HG02588 (cell line): Measurements from ENCODE around the gene ZFHX3.
"Not testable (repeated sequence)": the region's sequence is repeated elsewhere in the genome, so short reads cannot be mapped to it uniquely, and the experiment has no call there.

Experiments used
- ATAC-seq: cut with Tn5 transposase; IDR thresholded peaks from one replicate; pipeline ENCODE4 v1.9.1; 2021; ENCODE audit warnings: mild to moderate bottlenecking, moderate library complexity; ENCODE audit not compliant: unreplicated experiment

ZFHX3 gene

DNA sequence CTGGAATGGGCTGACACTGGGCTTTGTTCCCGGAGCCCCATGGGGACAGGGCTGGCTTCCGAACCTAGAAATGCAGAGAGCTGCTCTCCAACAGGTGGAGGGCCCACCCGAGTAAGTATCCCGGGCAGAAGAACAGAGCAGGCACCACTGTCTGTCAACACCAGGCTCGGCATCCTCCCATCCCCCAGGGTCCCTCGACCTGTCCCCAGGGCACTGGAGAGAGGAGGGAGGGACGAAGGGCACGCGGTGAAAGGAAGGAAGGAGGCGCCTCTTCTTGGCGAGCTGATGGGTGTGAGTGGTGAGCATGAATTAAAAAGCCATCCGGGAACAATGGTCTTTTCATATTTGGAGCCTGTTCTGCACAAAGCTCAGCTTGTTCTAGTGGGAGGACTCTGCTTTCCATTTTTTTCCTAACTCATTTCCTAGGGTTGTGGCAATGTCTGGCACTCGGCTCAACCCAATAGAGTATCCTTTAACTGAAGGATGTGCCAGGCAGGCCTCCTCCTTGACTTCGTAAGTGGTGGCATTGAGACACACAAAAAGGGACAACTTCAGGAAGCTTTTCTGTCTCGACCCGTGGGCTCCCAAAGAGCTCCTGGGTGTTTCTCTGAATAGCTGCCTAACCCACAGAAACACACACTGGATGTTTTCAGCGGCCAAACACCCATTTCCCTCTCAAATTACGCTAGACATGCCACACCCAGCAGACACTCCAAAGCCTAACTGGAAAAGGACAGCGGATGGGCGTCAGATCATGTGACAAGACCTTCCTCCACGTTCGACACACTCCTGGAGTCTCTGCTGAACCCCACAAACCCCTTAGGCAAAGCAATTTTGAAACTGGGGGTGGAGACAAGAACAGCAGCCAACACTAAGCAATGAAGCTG, 47.7 kb downstream of the ZFHX3 start:
- no peak for ATAC-seq

DNA sequence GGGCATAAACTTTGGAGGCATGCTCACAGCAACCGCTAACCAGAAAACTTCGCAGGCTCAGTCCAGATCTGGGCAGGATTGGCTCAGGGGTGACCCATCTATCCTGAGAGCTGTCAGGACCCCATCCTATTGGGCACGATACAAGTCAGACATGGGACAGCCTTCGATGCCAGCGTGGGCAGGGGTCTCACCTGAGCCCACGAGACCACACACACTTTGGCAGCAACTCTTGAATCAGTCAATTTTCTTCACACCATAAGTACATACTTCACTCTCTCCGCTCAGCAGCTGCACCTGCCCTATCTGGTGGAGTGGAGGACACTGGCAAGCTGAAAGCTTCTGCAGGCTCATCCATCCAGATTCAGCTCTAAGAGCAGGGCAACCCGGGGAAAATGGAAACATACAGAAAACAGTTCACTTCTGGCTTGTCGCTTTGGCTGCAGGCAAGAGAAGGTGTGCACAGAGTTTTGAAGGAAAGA, 48.3 kb downstream of the ZFHX3 start:
- no peak for ATAC-seq

DNA sequence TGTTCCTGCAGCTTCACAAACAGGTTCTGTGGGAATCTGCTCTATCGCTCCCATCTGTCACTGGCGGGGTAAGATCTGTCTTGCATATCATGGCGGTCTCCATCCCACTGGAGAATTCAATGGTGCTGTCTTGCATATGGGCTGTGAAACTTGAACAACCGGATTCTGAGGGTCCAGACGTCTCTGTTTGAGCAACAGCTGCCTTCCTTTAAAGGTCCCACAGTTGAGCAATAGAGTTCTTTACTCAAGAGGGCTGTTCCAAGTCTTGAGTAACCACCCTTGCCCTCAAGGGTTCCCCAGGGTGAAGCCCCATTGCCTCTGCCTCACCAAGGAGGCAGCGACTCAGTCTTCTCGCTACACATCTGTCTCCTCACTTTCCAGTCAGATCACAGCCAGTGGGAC, 50.8 kb downstream of the ZFHX3 start:
- no peak for ATAC-seq

DNA sequence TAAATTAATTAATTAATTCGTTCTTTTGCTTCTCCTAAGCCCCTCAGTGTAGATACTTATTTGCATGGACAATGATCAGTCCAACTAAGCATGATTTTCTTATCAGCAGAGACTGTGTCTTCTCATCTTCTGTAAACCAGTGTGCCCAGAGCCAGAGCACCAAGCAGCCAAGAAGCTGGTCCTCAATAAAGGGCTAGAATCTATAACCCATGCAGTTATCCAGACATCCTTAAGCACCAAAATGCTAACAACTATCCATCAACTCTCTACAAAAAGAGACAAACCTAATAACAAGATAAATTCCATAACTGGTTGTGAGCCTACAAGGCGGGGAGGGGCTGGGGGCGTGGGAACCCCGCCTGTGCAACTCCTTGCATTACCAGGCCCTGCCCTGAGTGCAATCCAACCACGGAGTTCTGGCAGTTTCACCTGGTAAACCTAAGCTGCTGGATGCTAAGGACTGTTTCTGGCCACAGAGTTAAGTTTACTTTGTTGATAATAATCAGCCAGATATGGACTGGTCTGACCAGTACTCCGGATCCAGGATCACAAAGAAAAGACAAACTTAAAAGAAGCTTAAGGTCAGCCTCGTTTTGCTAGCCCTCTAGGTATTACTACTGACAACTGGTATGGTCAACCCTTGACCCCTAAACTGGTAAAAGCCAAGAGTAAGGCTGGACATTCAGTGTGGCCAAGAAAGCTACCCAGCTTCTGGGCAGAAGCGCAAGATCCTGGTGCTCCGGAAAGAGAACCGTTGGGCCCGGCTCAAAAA, 51.5 kb downstream of the ZFHX3 start:
- no peak for ATAC-seq

DNA sequence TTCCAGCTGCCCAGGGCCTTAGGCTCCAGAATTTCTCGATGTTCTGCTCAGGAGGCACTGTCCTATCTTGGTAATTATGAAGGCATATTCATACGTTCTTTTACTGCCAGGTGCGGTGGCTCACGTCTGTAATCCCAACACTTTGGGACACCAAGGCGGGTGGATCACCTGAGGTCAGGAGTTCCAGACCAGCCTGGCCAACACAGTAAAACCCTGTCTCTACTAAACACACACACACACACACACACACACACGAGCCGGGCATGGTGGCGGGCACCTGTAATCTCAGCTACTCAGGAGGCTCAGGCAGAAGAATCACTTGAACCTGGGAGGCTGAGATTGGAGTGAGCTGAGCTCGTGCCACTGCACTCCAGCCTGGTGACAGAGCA, 52.1 kb downstream of the ZFHX3 start:
- ATAC-seq = not testable (repeated sequence)

DNA sequence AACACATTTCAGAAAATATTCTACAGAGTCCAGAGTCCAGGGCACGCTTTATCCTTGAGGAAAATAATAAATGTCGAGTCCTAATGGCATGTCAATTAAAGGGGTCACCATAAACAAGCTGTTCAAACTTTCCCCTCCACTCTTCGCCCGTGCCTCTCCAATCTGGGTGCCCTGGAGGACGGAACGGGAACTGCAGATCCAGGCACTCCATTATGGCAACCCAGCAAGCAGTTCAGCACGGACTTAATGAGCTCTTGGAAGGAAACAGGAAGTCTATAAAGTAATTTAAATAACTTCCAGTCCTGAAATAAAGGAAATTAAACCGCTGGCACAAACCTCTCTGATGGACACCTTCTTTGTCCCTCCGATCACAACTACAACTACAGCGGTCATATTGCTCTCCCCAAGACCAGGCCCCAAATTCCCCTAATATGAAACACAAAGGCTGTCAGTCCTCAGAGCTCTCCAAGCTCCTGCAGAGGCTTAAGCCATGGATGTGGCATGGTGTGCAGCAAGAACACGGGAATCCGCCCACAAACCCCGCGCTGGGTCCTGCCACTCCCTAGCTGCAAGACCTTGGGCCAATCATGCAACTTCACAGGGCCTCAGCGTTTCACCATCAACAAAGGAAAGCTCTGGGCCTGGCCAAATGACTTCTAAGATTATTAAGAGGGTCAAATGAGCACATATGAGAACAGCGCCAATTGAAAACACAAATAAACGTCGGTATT, 52.6 kb downstream of the ZFHX3 start:
- no peak for ATAC-seq

DNA sequence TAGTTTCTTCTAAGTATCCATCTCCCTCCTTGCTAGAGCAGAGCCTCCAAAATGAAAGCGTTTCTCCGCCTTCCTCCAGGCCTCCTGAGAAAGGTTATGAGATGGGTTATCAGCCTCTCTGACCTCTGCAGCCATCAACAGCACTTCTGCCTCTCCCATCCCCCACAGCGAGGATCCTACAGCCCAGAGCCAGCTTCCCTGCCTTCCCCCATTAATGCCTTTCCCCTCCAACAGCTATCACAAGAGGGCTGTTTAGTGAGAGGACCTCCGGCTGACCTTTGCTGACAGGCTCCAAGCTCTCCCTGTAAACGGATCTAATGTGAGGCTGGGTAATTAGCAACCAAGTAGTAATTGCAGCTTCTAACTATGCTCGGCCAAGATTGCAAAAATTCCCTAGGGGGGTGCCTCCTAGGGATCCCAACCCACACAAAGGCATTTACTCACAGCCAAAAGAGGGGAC, 55.8 kb downstream of the ZFHX3 start:
- no peak for ATAC-seq

DNA sequence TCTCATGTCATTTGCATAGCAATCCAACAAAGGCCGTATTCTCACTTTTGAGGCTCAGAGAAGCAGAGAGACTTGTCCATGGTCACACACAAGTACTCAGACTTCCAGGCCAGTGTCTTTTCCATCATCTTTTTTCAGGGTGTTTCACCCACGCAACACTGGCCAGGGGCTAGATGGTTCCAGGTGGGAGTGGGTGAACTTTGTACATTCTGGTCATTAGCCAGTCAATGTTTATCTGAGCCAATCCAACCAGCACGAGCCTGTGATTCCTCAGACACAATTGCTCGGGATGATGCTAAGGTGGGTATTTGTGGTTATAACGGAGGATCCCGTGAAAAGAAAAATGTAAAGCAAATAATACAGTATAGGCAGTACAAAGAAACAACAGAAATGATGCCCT, 56.3 kb downstream of the ZFHX3 start:
- ATAC-seq = no peak

DNA sequence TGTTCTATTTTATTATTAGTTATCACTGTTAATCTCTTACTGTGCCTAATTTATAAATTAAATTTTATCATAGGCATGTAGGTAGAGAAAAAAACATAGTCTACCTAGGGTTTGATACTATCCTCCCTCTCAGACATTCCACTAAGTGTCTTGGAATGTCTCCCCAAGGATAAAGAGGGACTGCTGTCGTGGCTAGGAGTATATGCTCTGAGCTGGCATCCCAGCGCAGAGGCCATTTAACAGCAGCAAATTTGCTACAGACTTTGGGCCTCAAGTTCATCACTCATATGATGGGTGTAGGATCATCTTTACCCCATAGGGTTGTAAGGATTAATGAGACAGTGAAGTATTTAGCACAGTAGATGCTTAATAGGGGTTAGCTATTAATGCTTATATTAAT, 56.7 kb downstream of the ZFHX3 start:
- no peak for ATAC-seq

DNA sequence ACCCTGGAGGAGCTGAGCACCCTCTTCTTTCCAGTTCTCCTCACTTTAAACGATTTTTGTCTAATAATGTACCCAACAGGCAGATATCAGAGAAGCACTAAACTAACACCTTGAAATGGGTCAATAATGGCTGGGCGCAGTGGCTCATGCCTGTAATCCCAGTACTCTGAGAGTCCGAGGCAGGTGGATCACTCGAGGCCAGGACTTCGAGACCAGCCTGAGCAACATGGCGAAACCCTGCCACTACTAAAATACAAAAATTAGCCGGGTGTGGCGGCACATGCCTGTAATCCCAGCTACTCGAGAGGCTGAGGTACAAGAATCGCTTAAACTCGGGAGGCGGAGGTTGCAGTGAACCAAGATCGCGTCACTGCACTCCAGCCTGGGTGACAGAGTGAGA, 57.4 kb downstream of the ZFHX3 start:
- no peak for ATAC-seq

DNA sequence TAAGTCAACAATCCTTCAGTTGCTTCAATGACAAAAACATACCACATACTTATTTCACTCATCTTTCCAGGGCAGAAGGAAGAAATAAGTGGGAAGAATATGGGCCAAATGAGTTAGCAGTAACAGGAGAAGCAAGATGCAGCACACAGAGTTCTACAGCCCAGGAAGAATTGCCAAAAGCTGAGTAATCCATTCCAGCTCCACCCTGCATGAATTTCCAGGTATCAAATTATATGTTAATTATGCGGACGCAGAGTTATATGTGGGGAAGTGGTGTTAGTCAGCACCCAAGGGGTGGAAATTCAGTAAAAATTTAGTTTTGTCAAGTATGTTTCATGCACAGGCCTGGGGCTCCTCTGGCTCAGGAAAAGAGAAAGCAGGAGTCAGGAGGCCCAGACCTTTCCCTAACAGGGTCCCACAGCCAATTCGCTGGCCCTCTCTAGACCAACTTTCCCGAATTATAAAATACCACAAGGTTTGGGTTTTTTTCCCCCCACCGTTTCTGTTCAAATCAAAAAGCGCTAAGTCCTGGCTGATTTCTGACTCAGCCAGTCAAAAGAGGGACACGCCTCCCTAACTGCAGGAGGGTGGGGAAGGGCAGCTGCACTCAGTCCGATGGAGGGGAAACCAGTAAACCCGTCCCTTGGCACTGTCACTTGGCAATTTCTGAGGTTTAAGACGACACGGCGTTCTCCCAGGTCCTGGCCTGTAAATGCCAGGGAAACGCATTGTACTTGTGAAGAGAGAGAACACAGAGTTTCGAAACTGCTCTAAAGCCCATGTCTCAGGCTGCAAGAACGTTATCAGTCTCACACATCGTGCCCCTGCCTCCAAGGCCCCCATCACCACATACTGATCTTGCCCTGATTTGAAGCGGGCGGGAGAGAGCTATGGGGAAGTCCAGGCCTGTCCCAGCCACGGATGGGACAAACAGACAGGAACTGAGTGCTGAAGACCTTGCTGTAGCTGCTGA, 58.1 kb downstream of the ZFHX3 start:
- no peak for ATAC-seq

DNA sequence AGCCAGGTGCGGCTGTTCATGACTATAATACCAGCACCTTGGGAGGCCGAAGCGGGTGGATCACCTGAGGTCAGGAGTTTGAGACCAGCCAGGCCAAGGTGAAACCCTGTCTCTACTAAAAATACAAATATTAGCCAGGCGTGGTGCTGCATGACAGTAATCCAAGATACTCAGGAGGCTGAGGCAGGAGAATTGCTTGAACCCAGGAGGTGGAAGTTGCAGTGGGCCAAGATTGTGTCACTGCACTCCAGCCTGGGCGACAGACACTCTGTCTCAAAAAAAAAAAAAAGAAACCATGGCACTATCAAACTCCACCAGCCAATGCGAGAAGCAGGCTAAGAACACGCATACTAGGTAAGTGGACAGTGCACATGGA, 58.7 kb downstream of the ZFHX3 start:
- ATAC-seq = not testable (repeated sequence)

DNA sequence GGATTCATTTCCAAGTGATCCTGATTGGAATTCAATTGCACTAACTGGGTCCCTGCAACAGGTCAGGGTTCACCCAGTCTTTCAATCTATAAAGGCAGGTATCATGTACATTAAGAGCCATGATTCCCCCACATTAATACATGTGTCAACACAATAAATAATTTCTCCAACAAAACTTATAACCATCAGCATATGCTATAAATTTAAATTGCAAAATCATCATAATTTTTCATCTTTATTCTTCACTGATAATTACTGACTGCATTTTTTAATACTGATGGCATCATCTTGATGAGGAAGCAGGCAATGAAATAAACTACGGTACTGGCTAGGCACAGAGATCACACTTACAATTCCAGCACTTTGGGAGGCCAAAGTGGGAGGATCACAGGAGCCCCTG, 59.4 kb downstream of the ZFHX3 start:
- no peak for ATAC-seq

DNA sequence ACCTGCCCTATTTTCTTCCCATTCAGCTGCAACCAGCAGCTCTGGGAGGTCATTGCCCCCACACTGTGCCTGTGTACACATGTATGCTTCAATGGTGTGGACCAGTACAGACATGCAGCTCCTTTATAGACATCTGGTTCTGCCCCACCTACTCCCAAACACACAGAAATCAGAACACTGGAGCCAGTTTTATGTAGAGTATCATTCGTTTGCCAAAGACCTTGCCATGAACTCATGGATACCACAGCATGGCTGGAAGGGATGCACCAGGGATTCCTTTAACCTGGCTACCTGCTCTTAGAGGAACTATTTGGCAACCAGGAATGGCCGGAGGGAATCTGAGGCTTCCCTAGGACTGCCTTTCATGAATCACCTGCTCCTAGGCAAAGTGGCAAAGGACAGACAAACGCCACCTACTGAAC, 60.4 kb downstream of the ZFHX3 start:
- no peak for ATAC-seq

DNA sequence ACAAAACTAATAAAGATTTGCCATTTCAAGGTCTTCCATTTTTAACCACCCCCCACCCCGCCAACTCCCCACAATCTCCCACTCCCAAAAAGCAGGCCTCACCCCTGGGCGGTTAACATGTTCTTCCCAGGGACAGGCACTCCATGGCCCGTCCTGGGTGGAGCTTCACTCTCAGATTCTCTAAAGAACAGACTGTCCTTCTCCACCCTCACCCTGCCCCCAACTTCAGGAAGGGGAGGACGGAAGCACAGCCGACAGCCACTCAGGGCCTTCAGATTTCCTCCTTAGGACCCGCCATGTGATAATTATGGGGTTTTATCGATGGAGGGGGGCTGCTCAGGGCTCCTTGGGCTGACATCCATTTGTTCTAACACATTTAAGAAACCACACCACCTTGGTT, 61.9 kb downstream of the ZFHX3 start:
- no peak for ATAC-seq

DNA sequence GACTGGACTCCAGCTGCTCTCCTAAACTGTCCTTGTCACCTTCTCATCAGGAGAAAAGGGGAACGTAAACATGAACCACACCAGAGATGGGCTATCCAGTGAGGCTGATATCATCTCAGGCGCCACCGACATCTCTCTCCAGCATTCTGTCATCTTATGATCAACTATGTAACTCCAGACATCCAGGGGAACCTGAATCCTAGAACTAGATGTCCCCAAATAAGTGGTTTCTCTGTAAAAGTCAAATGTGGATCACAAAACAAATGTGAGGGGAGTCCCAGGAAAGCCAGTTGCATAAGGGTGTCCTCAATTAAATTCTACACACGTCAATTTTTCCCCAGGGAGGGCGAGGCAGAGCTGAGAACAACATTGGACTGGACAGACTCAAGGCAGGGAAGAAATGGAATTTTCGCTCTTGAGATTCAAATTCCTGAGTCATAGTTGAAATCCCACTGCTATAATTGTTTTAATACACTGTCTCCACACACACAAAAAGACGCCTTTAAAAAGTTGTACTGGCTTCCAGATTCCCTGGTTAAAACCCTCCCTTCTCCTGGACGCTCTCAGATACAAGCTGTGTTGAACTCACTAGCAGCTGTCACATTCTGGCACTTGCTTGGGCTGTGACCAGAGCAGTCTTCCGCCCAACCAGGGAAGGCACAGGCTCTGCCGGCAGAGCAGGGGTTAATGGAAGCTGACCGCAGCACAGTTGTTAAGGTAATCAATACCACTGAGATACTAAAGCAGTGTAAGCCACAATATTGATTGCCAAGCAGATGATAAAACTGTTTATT, 62.6 kb downstream of the ZFHX3 start:
- ATAC-seq = no peak

DNA sequence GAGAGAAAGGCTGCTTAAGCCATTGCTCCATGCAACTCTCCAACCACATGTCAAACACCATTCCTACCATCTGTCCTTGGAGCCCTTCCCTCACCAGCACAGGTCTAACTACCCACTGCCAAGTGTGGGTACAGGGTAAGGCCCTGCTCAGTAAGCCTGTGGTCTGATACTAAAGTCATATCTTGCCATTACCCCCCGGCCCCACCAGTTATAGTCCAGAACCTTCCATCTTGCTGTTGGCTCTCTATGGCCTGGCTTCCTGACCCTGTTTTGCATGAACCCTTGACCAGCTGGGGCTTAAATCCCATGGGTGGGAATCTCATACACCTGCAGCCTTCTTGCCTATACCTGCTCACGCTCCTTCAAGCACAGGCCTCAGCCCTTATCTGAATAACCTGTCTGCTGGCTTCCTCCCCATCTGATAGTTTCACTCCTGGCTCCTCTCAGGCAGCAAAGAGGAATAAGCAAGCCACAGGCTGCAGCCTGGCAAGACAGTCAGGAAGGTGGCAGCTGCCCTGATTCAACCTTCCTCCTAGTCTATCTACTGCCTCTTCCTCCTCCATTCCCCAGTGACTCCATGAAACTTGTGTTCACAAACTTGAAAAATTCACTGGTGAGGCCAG, 64.1 kb downstream of the ZFHX3 start:
- no peak for ATAC-seq

DNA sequence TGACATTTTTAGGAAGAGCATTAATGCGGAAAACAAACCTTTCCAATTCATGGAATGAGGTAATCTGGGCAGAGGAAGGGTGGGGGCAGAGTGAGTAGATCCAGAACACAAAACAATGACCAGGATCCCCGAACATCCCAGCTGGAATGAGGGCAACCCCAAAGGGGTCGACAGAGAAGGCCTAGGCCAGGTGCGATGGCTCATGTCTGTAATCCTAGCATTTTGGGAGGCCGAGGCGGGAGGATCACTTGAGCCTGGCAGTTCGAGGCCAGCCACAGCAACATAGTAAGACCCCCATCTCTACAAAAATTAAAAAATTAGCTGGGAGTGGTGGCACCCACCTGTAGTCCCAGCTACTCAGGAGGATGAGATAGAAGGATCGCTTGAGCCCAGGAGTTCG, 64.7 kb downstream of the ZFHX3 start:
- ATAC-seq = no peak

DNA sequence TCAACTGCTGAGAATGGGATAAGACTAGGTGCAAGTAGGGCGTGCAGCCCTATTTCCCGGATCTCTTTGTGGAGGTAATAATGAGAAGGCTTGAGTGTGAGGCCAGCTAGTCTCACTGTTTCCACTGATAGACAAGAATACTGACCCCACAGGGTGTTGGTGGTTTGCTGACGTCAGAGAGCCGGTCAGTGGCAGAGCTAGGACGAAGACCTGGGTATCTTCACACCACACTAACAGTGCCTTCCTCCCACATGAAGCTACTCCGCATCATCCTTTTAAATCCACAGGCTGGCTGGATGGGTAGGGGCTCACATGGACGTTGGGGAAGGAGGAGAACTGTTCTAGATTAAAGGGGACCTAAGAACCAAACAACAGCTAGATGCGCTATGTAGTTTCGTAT, 68.0 kb downstream of the ZFHX3 start:
- ATAC-seq = no peak
